Measurements from ENCODE around the gene KRT26.

- no peak for TF ChIP-seq CTCF (IDR thresholded peaks at IDR 0.05; ENCODE audit: insufficient read depth, low read length)
- no peak for TF ChIP-seq POLR2AphosphoS5 (IDR thresholded peaks at IDR 0.05; ENCODE audit: low read depth)
- TF ChIP-seq, protein P1, sequence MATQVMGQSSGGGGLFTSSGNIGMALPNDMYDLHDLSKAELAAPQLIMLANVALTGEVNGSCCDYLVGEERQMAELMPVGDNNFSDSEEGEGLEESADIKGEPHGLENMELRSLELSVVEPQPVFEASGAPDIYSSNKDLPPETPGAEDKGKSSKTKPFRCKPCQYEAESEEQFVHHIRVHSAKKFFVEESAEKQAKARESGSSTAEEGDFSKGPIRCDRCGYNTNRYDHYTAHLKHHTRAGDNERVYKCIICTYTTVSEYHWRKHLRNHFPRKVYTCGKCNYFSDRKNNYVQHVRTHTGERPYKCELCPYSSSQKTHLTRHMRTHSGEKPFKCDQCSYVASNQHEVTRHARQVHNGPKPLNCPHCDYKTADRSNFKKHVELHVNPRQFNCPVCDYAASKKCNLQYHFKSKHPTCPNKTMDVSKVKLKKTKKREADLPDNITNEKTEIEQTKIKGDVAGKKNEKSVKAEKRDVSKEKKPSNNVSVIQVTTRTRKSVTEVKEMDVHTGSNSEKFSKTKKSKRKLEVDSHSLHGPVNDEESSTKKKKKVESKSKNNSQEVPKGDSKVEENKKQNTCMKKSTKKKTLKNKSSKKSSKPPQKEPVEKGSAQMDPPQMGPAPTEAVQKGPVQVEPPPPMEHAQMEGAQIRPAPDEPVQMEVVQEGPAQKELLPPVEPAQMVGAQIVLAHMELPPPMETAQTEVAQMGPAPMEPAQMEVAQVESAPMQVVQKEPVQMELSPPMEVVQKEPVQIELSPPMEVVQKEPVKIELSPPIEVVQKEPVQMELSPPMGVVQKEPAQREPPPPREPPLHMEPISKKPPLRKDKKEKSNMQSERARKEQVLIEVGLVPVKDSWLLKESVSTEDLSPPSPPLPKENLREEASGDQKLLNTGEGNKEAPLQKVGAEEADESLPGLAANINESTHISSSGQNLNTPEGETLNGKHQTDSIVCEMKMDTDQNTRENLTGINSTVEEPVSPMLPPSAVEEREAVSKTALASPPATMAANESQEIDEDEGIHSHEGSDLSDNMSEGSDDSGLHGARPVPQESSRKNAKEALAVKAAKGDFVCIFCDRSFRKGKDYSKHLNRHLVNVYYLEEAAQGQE (IDR thresholded peaks at IDR 0.05; ENCODE audit: insufficient replicate concordance, low read depth), result no peak
- TF ChIP-seq SPI1 (IDR thresholded peaks at IDR 0.05; ENCODE audit: borderline replicate concordance, low read depth), result no peak
- TF ChIP-seq GABPA (IDR thresholded peaks at IDR 0.05; ENCODE audit: low read depth), result no peak
These were observed 33.4 kb downstream of the KRT26 start for GRCh38 chr17:40738553-40738952.

Data from HL-60 (cell line).